Effector memory CD4-positive, alpha-beta T cell (primary cell): Measurements from ENCODE around the gene ASMTL.
"Not testable (repeated sequence)": the region's sequence is repeated elsewhere in the genome, so short reads cannot be mapped to it uniquely, and the experiment has no call there.

Experiments used
- DNase-seq, 3 donors: peaks; one replicate each; pipeline ENCODE4 v3.0.0-alpha.2; 2020
- H3K27ac ChIP-seq: 2 replicates; pipeline ENCODE4 v1.7.0; 2013; ENCODE audit warnings: mild to moderate bottlenecking, low read length, moderate library complexity; ENCODE audit not compliant: insufficient read depth, poor library complexity, severe bottlenecking
- H3K27me3 ChIP-seq: replicated peaks from 2 replicates; pipeline ENCODE4 v1.7.0; 2013; ENCODE audit warnings: mild to moderate bottlenecking, low read length; ENCODE audit not compliant: insufficient read depth, control insufficient read depth, poor library complexity, severe bottlenecking
- H3K36me3 ChIP-seq: 2 replicates; pipeline ENCODE4 v1.7.0; 2013; ENCODE audit warnings: mild to moderate bottlenecking, low read length, moderate library complexity; ENCODE audit not compliant: control insufficient read depth, insufficient read depth
- H3K4me1 ChIP-seq: 2 replicates; pipeline ENCODE4 v1.7.0; 2013; ENCODE audit warnings: low read length, mild to moderate bottlenecking; ENCODE audit not compliant: control insufficient read depth, insufficient read depth, poor library complexity, severe bottlenecking
- H3K4me3 ChIP-seq: 2 replicates; pipeline ENCODE4 v1.7.0; 2013; ENCODE audit warnings: low read length, low read depth, mild to moderate bottlenecking; ENCODE audit not compliant: insufficient read depth, poor library complexity, severe bottlenecking
- H3K9me3 ChIP-seq: 2 replicates; pipeline ENCODE4 v1.7.0; 2013; ENCODE audit warnings: mild to moderate bottlenecking, low read length, moderate library complexity; ENCODE audit not compliant: control insufficient read depth

ASMTL gene

DNA sequence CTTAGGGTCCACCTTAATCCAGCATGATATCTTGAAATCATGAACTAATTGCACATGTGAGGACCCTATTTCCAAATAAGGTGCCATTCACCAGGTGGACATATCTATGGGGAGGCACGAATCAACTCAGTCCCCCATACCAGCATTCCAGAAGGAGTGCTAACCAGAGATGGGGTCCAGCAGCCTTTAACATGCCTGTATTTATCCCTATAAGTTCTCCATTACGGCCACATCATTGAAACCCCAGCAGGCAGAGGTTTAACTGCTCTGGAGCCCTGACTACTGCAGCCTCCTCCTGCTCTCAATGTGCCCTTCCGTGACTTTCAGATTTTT lies 3.2 kb upstream of the ASMTL start:
- Histone ChIP-seq H3K4me3 (no peak overlapping the region), H3K9me3 (no peaks in the 10 kb centered on the region), H3K27ac (no peak overlapping the region), H3K36me3 (no peaks in the 10 kb centered on the region), H3K4me1 (peaks cover 16% of the 10 kb centered on the region), H3K27me3 (no peaks in the 10 kb centered on the region)
- DNase-seq = no peak

DNA sequence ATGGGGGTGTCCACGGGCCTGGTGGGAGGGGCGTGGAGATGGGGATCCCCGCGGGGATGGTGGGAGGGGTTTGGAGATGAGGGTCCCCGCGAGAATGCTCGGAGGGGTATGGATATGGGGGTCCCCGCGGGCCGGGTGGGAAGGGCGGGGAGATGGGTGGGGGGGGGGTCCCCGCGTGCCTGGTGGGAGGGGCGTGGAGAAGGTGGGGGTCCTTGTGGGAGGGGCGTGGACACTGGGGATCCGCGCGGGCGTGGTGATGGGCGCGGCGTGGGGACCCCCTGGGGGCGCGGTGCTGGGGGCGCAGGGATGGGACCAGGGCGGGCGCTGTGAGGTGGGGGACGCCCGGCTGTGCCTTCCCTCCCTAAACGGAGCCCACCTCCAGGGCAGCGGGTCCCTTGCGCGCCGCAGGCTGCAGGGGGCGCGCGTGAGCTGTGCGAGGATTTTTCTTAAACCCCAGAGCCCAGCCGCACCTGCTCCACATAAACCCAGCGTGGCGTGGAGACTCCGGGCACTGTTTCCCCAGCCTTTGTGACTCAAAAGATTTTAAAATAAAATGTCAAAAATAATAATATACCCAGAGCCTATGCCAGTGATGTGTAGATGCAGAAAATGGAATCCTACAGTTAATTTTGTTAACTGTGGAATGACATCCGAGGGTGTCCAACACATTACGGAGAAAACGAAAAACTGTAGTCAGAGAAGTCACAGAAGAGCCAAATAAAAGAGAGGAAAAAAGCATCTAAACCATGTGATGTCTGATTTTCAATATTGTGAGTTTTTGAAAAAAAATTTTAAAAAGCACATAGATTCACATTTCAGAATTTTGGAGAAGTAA lies 1.5 kb upstream of the ASMTL start:
- Histone ChIP-seq H3K27me3 (no peaks in the 10 kb centered on the region), H3K9me3 (no peaks in the 10 kb centered on the region), H3K4me3 (peak overlapping the region; percentile 48), H3K4me1 (peaks cover 19% of the 10 kb centered on the region), H3K36me3 (no peaks in the 10 kb centered on the region), H3K27ac (peak overlapping the region; percentile 93)
- peak; percentile 77 to 81 (median 79) for DNase-seq

DNA sequence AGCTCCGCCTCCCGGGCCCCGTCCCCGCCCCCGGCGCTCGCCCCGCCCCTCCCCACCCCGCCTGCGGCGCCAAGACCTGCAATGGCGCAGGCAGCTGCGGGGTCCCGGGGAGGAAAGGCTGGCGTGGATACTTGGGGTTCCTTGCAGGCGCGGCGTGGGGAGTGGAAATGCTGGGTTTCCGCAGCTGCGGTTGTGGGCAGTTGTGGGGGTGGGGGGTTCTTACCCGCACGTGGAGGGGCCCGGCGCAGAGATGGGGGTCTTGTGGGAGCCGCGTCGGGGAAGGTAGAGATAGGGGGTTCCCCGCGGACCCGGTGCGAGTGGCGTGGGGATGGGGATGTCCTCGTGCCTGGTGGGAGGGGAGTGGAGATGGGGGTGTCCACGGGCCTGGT lies 680 bp upstream of the ASMTL start:
- peak; percentile 79 to 86 (median 81) for DNase-seq
- peak overlapping the region; percentile 93 for H3K27ac ChIP-seq
- no peaks in the 10 kb centered on the region for H3K27me3 ChIP-seq
- peak overlapping the region; percentile 40 for H3K4me3 ChIP-seq
- H3K9me3 ChIP-seq = no peaks in the 10 kb centered on the region
- H3K4me1 ChIP-seq = peaks cover 19% of the 10 kb centered on the region
- H3K36me3 ChIP-seq = no peaks in the 10 kb centered on the region

DNA sequence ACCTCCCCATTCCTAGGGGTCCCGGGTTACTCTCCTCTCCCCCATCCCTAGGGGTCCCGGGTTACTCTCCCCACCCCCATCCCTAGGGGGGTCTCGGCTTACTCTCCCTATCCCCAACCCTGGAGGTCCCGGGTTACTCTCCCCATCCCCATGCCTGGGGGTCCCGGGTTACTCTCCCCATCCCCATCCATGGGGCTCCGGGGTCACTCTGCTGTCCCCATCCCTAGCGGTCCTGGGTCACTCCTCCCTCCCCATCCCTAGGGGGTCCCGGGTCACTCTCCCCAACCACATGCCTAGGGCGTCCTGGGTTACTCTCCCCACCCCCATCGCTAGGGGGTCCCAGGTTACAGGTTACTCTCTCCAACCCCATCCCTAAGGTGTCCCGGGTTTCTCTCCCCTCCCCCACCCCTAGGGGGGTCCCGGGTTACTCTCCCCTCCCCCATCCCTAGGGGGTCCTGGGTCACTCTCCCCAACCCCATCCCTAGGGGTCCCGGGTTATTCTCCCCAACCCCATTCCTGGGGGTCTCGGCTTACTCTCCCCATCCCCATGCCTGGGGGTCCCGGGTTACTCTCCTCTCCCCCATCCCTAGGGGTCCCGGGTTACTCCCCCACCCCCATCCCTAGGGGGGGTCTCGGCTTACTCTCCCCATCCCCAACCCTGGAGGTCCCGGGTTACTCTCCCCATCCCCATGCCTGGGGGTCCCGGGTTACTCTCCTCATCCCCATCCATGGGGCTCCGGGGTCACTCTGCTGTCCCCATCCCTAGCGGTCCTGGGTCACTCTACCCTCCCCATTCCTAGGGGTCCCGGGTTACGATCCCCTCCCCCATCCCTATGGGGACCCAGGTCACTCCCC lies 821 bp downstream of the ASMTL start:
- Histone ChIP-seq H3K27ac (peak overlapping the region; percentile 93), H3K4me1 (peaks cover 19% of the 10 kb centered on the region), H3K36me3 (no peaks in the 10 kb centered on the region), H3K4me3 (peak overlapping the region; percentile 93), H3K9me3 (peaks cover 4% of the 10 kb centered on the region), H3K27me3 (no peaks in the 10 kb centered on the region)
- DNase-seq = no peak

DNA sequence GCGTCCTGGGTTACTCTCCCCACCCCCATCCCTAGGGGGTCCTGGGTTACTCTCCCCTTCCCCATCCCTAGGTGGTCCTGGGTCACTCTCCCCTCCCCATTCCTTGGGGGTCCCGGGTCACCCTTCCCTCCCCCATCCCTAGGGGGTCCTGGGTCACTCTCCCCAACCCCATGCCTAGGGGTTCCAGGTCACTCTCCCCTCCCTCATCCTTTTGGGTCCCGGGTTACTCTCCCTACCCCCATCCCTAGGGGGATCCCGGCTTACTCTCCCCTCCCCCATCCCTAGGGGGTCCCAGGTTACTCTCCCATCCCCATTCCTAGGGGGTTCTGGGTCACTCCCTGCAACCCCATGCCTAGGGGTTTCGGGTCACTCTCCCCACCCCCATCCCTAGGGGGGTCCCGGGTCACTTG lies 1.5 kb downstream of the ASMTL start:
- Histone ChIP-seq H3K4me1 (peaks cover 19% of the 10 kb centered on the region), H3K36me3 (no peaks in the 10 kb centered on the region), H3K27ac (peak overlapping the region; percentile 14), H3K9me3 (peaks cover 4% of the 10 kb centered on the region), H3K27me3 (no peaks in the 10 kb centered on the region), H3K4me3 (no peak overlapping the region)
- no peak for DNase-seq

DNA sequence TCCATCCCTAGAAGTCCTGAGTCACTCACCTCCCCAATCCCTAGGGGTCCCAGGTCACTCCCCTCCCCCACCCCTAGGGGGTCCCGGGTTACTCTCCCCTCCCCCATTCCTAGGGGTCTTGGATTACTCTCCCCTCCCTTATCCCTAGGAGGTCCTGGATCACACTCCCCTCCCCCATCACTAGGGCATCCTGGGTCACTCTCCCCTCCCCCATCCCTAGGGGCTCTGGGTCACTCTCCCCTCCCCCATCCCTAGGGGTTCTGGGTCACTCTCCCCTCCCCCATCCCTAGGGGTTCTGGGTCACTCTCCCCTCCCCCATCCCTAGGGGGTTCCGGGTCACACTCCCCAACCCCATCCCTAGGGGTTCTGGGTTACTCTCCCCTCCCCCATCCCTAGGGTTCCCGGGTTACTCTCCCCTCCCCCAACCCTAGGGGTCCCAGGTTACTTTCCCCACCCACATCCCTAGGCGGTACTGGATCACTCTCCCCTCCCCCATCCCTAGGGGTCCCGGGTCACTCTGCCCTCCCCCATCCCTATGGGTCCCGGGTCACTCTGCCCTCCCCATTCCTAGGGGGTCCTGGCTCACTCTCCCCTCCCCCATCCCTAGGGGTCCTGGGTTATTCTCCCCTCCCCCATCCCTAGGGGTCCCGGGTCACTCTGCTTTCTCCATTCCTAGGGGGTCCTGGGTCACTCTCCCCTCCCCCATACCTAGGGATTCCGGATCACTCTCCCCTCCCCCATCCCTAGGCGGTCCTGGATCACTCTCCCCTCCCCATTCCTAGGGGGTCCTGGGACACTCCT lies 2.1 kb downstream of the ASMTL start:
- Histone ChIP-seq H3K27ac (peak overlapping the region; percentile 14), H3K4me1 (peaks cover 19% of the 10 kb centered on the region), H3K36me3 (no peaks in the 10 kb centered on the region), H3K4me3 (no peak overlapping the region), H3K27me3 (no peaks in the 10 kb centered on the region), H3K9me3 (peaks cover 4% of the 10 kb centered on the region)
- DNase-seq = no peak

DNA sequence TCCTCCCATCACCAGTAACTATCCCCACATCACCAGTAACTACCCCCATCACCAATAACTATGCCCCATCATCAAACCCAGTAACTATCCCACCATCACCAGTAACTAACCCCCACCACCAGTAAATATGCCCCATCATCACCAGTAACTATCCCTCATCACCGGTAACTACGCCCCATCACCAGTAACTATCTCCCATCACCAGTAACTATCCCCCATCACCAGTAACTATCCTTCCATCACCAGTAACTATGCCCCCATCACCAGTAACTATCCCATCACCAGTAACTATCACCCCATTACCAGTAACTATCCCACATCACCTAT lies 2.9 kb downstream of the ASMTL start:
- DNase-seq = no peak
- H3K4me3 ChIP-seq = no peak overlapping the region
- no peak overlapping the region for H3K27ac ChIP-seq
- H3K9me3 ChIP-seq = peaks cover 4% of the 10 kb centered on the region
- H3K4me1 ChIP-seq = peaks cover 19% of the 10 kb centered on the region
- H3K27me3 ChIP-seq = no peaks in the 10 kb centered on the region
- H3K36me3 ChIP-seq = no peaks in the 10 kb centered on the region

DNA sequence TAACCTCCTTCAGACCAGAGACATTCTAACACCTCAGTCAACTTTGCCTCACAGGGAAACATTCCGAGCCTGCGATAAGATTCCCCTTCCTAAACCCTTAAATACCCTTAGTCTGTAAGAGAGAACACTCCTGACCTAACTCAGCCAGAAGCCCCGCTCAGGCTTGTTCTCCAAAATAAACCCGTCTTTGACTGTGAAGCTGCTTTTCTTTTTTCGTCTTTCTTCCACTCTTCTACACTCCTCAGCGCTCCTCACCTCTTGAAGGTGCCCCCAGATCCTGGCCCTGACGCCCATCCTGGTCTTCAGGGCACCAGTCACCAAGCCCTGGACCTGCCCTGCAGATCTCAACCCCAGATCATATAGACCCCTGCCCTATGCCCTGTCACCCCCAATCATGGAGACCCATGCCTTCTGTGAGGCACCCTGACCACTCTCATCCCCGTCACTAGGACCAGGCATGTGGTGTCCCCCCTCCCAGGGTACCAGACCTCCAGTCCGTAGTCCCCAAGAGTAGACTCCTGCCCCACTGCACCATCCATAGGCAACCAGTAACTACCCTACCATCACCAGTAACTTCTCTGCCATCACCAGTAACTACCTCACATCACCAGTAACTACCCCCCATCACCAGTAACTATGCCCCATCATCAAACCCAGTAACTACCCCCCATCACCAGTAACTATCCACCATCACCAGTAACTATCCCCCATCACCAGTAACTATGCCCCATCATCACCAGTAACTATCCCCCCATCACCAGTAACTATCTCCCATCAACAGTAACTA lies 3.5 kb downstream of the ASMTL start:
- peaks cover 18% of the 10 kb centered on the region for H3K4me1 ChIP-seq
- no peak overlapping the region for H3K4me3 ChIP-seq
- H3K27me3 ChIP-seq = no peaks in the 10 kb centered on the region
- H3K27ac ChIP-seq = no peak overlapping the region
- no peak for DNase-seq
- H3K9me3 ChIP-seq = peaks cover 4% of the 10 kb centered on the region
- H3K36me3 ChIP-seq = no peaks in the 10 kb centered on the region

DNA sequence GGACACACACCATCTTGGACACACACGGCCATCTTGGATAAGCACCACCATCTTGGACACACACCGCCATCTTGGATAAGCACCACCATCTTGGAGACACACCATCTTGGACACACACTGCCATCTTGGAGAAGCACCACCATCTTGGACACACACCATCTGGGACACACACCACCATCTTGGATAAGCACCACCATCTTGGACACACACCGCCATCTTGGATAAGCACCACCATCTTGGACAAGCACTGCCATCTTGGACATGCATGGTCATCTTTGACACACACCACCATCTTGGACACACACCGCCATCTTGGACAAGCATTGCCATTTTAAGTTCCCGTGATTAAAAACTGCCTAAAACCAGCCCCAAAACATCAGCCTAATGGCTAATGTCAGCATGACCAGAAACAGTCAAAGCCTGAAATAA lies 4.1 kb downstream of the ASMTL start:
- H3K4me3 ChIP-seq, H3K27me3 ChIP-seq, H3K36me3 ChIP-seq, DNase-seq, H3K27ac ChIP-seq, H3K9me3 ChIP-seq: not testable (repeated sequence)
- H3K4me1 ChIP-seq = peaks cover 16% of the 10 kb centered on the region
